SK-N-SH treated with all-trans-retinoic acid at 6 μM for 48 hours (cell line): ENCODE data around the gene EGFLAM.

Source experiments
- ZFP3 ChIP-seq: fragments of 250-450 bp; sonication (Bioruptor Pico); IDR thresholded peaks from 2 replicates; pipeline ENCODE4 v1.5.0; 2020; ENCODE audit warnings: mild to moderate bottlenecking, moderate library complexity
- TF ChIP-seq, protein P1 (sequence below): fragments of 250-450 bp; sonication (Bioruptor Pico); IDR thresholded peaks from 2 replicates; pipeline ENCODE4 v1.5.1; 2021; ENCODE audit warnings: mild to moderate bottlenecking, moderate library complexity

DNA sequence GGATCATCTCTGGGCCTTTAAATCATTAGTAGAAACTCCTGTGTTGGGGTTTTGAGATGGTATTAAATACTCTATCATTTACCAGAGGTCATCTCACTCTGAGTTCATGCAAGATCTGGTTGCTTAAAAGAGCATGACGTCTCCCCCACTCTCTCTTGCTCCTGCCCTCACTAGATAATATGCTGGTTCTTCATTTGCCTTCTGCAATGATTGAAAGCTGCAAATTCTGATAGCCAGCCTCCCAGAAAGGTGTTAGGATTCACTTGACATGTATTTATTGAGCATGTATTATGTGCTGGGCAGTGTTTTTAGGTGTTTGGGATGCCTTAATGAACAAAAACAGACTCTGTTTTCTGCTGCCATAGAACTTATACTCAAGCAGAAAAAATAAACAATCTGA lies 41.2 kb downstream of the EGFLAM start:
- TF ChIP-seq, protein P1, sequence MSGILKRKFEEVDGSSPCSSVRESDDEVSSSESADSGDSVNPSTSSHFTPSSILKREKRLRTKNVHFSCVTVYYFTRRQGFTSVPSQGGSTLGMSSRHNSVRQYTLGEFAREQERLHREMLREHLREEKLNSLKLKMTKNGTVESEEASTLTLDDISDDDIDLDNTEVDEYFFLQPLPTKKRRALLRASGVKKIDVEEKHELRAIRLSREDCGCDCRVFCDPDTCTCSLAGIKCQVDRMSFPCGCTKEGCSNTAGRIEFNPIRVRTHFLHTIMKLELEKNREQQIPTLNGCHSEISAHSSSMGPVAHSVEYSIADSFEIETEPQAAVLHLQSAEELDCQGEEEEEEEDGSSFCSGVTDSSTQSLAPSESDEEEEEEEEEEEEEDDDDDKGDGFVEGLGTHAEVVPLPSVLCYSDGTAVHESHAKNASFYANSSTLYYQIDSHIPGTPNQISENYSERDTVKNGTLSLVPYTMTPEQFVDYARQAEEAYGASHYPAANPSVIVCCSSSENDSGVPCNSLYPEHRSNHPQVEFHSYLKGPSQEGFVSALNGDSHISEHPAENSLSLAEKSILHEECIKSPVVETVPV, result no peak
- no peak for TF ChIP-seq ZFP3 (CRISPR knock-in tag)
